Esophagus squamous epithelium (tissue), 4 donors: ENCODE data around the gene SPSB3.

ENCODE experiments used
- CTCF ChIP-seq, 6 experiments: fragments of 450-650 bp in 4 of 6; fragments of 200-600 bp in 2 of 6; sonication (generic) in 2 of 6; IDR thresholded peaks; one replicate each; pipeline ENCODE4 v1.5.1; 2016 to 2019; ENCODE audit warnings: antibody characterized with exemption in 6 of 6, mild to moderate bottlenecking in 4 of 6, moderate library complexity in 4 of 6
- POLR2A ChIP-seq, 4 donors: fragments of 450-650 bp; IDR thresholded peaks; one replicate each; pipeline ENCODE4 v1.6.1; 2017; ENCODE audit warnings: antibody characterized with exemption in 4 of 4, mild to moderate bottlenecking in 4 of 4, moderate library complexity in 3 of 4

- TF ChIP-seq CTCF (IDR thresholded peaks at IDR 0.05) (no peak), POLR2A (IDR thresholded peaks at IDR 0.05) (no peak)
Observed at GRCh38 chr16:1761751-1762150, 20.6 kb downstream of the SPSB3 start.
